ENCODE data around the gene UBB. TPM values are rescaled to one million over a fixed set of nuclear protein-coding genes. Genes with fewer than 3 reads are reported as not detected.
"Not testable (repeated sequence)": the region's sequence is repeated elsewhere in the genome, so short reads cannot be mapped to it uniquely, and the experiment has no call there.

Gene UBB
- polyA plus RNA-seq, 3 donors, result 1,176 to 1,365 (median 1,282) TPM

- Histone ChIP-seq H4K20me1 (ENCODE audit: insufficient read depth, low read length) (no peaks in the 10 kb centered on the region), H3K27ac (ENCODE audit: low read depth in 1 of 2, low read length in 2 of 2) (no peak overlapping the region), H3K79me2 (ENCODE audit: insufficient read depth, low read length) (no peaks in the 10 kb centered on the region), H3K4me1 (ENCODE audit: control insufficient read depth in 1 of 2, insufficient read depth in 2 of 2, low read length in 2 of 2) (peaks cover 8 to 11% of the 10 kb centered on the region in 2 donors), H3K36me3 (replicated peaks in 1 of 2; ENCODE audit: control insufficient read depth in 1 of 2, insufficient read depth in 2 of 2, low read length in 2 of 2) (no peaks in the 10 kb centered on the region), H3K9me3 (replicated peaks in 1 of 2; ENCODE audit: control insufficient read depth in 1 of 2, insufficient read depth in 1 of 2, low read length in 2 of 2) (no peaks in the 10 kb centered on the region), H2AFZ (ENCODE audit: insufficient read depth, low read depth, low read length, poor library complexity, severe bottlenecking) (no peak overlapping the region), H3K4me2 (replicated peaks; ENCODE audit: extremely low read depth, low read length, poor library complexity, severe bottlenecking) (no peak overlapping the region), H3K9ac (ENCODE audit: insufficient read depth, low read length, poor library complexity, severe bottlenecking) (no peak overlapping the region), H3K4me3 (replicated peaks in 1 of 3; ENCODE audit: low read depth in 2 of 3, low read length in 3 of 3) (no peak overlapping the region), H3K27me3 (ENCODE audit: control insufficient read depth in 2 of 2, insufficient read depth in 2 of 2, low read length in 2 of 2) (peaks cover 0 to 6% of the 10 kb centered on the region in 2 donors)
- intact Hi-C loops (cut with micrococcal nuclease), result no loop called here
- Mint-ChIP-seq H3K36me3 (no peaks in the 10 kb centered on the region), H3K27me3 (ENCODE audit: low read depth in 3 of 3) (peaks cover 12 to 27% (median 15%) of the 10 kb centered on the region in 3 donors), H3K9me3 (no peaks in the 10 kb centered on the region), H3K4me3 (no peak overlapping the region), H3K4me1 (peaks cover 9% of the 10 kb centered on the region), H3K27ac (peak overlapping the region in 1 of 7 donors; percentile 55)
- DNase-seq, result no peak
- TF ChIP-seq, protein P1, sequence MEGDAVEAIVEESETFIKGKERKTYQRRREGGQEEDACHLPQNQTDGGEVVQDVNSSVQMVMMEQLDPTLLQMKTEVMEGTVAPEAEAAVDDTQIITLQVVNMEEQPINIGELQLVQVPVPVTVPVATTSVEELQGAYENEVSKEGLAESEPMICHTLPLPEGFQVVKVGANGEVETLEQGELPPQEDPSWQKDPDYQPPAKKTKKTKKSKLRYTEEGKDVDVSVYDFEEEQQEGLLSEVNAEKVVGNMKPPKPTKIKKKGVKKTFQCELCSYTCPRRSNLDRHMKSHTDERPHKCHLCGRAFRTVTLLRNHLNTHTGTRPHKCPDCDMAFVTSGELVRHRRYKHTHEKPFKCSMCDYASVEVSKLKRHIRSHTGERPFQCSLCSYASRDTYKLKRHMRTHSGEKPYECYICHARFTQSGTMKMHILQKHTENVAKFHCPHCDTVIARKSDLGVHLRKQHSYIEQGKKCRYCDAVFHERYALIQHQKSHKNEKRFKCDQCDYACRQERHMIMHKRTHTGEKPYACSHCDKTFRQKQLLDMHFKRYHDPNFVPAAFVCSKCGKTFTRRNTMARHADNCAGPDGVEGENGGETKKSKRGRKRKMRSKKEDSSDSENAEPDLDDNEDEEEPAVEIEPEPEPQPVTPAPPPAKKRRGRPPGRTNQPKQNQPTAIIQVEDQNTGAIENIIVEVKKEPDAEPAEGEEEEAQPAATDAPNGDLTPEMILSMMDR (IDR thresholded peaks at IDR 0.05), result no peak
- 95% methylated on average over 10 of the region's 13 CpGs for WGBS (ENCODE audit: insufficient coverage)
These were observed 10.6 kb downstream of the UBB start for GRCh38 chr17:16391451-16391850.

DNA sequence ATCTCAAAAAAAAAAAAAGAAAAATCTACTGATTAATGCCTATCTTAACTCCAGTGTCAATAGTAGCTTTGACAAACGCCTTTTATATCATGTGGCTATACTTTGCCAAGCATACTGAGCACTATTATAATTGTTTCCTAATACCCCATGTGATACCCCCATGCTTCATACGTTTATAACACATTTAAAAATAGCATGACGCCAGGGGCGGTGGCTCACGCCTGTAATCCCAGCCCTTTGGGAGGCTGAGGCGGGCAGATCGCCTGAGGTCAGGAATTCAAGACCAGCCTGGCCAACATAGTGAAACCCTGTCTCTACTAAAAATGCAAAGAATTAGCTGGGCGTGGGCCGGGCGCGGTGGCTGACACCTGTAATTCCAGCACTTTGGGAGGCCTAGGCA is 11.6 kb downstream of the UBB start:
- H3K27ac Mint-ChIP-seq; H3K4me3 Mint-ChIP-seq; H3K9me3 Mint-ChIP-seq; H2AFZ ChIP-seq (ENCODE audit: insufficient read depth, low read depth, low read length, poor library complexity, severe bottlenecking); H4K20me1 ChIP-seq (ENCODE audit: insufficient read depth, low read length); H3K36me3 ChIP-seq (replicated peaks in 1 of 2; ENCODE audit: control insufficient read depth in 1 of 2, insufficient read depth in 2 of 2, low read length in 2 of 2); H3K36me3 Mint-ChIP-seq; H3K27me3 ChIP-seq (ENCODE audit: control insufficient read depth in 2 of 2, insufficient read depth in 2 of 2, low read length in 2 of 2); H3K4me2 ChIP-seq (replicated peaks; ENCODE audit: extremely low read depth, low read length, poor library complexity, severe bottlenecking); H3K79me2 ChIP-seq (ENCODE audit: insufficient read depth, low read length); H3K4me3 ChIP-seq (replicated peaks in 1 of 3; ENCODE audit: low read depth in 2 of 3, low read length in 3 of 3); H3K4me1 ChIP-seq (ENCODE audit: control insufficient read depth in 1 of 2, insufficient read depth in 2 of 2, low read length in 2 of 2); H3K27ac ChIP-seq (ENCODE audit: low read depth in 1 of 2, low read length in 2 of 2); H3K4me1 Mint-ChIP-seq; intact Hi-C loops (cut with micrococcal nuclease); DNase-seq; H3K9me3 ChIP-seq (replicated peaks in 1 of 2; ENCODE audit: control insufficient read depth in 1 of 2, insufficient read depth in 1 of 2, low read length in 2 of 2); H3K9ac ChIP-seq (ENCODE audit: insufficient read depth, low read length, poor library complexity, severe bottlenecking): not testable (repeated sequence)
- 100% methylated on average over 6 of the region's 11 CpGs for WGBS (ENCODE audit: insufficient coverage)
- H3K27me3 Mint-ChIP-seq (ENCODE audit: low read depth in 3 of 3), result peaks cover 2 to 18% (median 7%) of the 10 kb centered on the region in 3 donors

DNA sequence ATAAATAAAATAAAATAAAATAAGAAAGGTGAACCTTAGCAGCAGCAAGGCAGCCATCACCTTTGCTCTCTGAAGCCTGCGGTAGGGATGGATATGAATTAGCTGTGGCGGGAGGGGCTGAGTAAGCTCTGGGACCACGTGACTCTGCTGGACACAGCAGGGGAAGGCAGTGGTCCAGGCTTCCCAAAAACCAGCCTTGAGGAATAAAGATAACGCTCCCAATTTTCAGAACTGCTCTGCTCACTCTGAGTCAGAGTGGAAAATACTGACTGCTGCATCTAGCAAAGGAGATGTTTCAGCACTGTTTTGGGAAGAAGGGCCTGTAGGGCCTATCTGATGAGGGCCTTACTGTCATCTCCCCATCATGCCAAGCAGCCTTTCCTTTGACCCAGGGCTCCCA is 15.0 kb downstream of the UBB start:
- WGBS (ENCODE audit: insufficient coverage), result 86% methylated on average over 1 of the region's 4 CpGs
- H4K20me1 ChIP-seq (ENCODE audit: insufficient read depth, low read length); H3K9me3 ChIP-seq (replicated peaks in 1 of 2; ENCODE audit: control insufficient read depth in 1 of 2, insufficient read depth in 1 of 2, low read length in 2 of 2); H3K36me3 Mint-ChIP-seq; H2AFZ ChIP-seq (ENCODE audit: insufficient read depth, low read depth, low read length, poor library complexity, severe bottlenecking); H3K27ac Mint-ChIP-seq; intact Hi-C loops (cut with micrococcal nuclease); H3K4me1 Mint-ChIP-seq; H3K27me3 ChIP-seq (ENCODE audit: control insufficient read depth in 2 of 2, insufficient read depth in 2 of 2, low read length in 2 of 2); H3K4me2 ChIP-seq (replicated peaks; ENCODE audit: extremely low read depth, low read length, poor library complexity, severe bottlenecking); H3K4me1 ChIP-seq (ENCODE audit: control insufficient read depth in 1 of 2, insufficient read depth in 2 of 2, low read length in 2 of 2); H3K4me3 Mint-ChIP-seq; H3K9me3 Mint-ChIP-seq; H3K79me2 ChIP-seq (ENCODE audit: insufficient read depth, low read length); H3K4me3 ChIP-seq (replicated peaks in 1 of 3; ENCODE audit: low read depth in 2 of 3, low read length in 3 of 3); H3K27ac ChIP-seq (ENCODE audit: low read depth in 1 of 2, low read length in 2 of 2); H3K36me3 ChIP-seq (replicated peaks in 1 of 2; ENCODE audit: control insufficient read depth in 1 of 2, insufficient read depth in 2 of 2, low read length in 2 of 2); DNase-seq; H3K9ac ChIP-seq (ENCODE audit: insufficient read depth, low read length, poor library complexity, severe bottlenecking): not testable (repeated sequence)
- peaks cover 3 to 12% (median 3%) of the 10 kb centered on the region in 3 donors for H3K27me3 Mint-ChIP-seq (ENCODE audit: low read depth in 3 of 3)

DNA sequence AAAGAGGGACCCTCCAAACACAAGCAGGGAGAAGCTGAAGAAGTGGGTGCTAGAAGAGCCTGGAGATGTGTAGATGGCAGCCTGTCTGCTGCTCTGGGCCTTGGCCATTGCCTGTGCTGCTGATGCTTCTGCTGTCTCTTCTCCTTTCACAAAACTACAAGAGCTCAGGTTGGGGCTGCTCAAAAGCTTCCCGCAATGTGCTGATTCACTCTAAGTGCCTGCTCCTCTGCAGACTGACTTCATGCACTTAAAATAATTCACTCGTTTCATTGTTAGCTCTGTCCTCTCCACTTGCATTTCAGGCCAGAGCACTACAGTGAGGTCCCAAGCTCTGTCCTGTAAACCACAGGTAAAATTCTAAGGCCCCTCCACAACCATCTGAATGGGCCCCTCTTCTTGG is 15.8 kb downstream of the UBB start:
- H3K36me3 ChIP-seq (replicated peaks in 1 of 2; ENCODE audit: control insufficient read depth in 1 of 2, insufficient read depth in 2 of 2, low read length in 2 of 2); H3K4me3 ChIP-seq (replicated peaks in 1 of 3; ENCODE audit: low read depth in 2 of 3, low read length in 3 of 3); H3K27me3 ChIP-seq (ENCODE audit: control insufficient read depth in 2 of 2, insufficient read depth in 2 of 2, low read length in 2 of 2); H3K4me2 ChIP-seq (replicated peaks; ENCODE audit: extremely low read depth, low read length, poor library complexity, severe bottlenecking); intact Hi-C loops (cut with micrococcal nuclease); H3K27ac ChIP-seq (ENCODE audit: low read depth in 1 of 2, low read length in 2 of 2); H3K9me3 Mint-ChIP-seq; H3K4me3 Mint-ChIP-seq; H3K9me3 ChIP-seq (replicated peaks in 1 of 2; ENCODE audit: control insufficient read depth in 1 of 2, insufficient read depth in 1 of 2, low read length in 2 of 2); H2AFZ ChIP-seq (ENCODE audit: insufficient read depth, low read depth, low read length, poor library complexity, severe bottlenecking); H3K9ac ChIP-seq (ENCODE audit: insufficient read depth, low read length, poor library complexity, severe bottlenecking); H3K4me1 ChIP-seq (ENCODE audit: control insufficient read depth in 1 of 2, insufficient read depth in 2 of 2, low read length in 2 of 2); H4K20me1 ChIP-seq (ENCODE audit: insufficient read depth, low read length); H3K4me1 Mint-ChIP-seq; H3K79me2 ChIP-seq (ENCODE audit: insufficient read depth, low read length); H3K36me3 Mint-ChIP-seq; DNase-seq: not testable (repeated sequence)
- peaks cover 2 to 12% (median 3%) of the 10 kb centered on the region in 3 donors for H3K27me3 Mint-ChIP-seq (ENCODE audit: low read depth in 3 of 3)
- WGBS (ENCODE audit: insufficient coverage), result 21% methylated on average over 1 of the region's 2 CpGs
- peak overlapping the region in 1 of 7 donors; percentile 11 for H3K27ac Mint-ChIP-seq
